HG03432 (cell line): Measurements from ENCODE around the gene GPR183.

ENCODE experiments used
- ATAC-seq: cut with Tn5 transposase; IDR thresholded peaks from one replicate; pipeline ENCODE4 v1.9.1; 2021; ENCODE audit warnings: mild to moderate bottlenecking, moderate library complexity; ENCODE audit not compliant: unreplicated experiment

GPR183 gene

DNA sequence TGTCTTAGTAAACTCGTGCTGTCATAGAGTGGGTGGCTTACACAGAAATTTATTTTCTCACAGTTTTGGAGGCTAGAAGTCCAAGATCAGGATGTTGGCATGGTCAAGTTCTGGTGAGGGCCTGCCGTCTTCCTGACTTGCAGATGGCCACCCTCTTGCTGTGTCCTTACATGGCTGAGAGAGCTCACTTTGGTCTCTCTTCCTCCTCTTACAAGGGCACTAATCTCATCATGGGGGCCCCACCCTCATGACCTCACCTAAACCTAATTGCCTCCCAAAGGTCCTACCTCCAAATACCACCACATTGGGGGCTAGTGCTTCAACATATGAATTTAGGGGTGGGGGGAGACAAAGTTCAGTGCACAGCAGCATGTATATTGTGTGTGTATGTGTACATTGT is 34.7 kb downstream of the GPR183 start:
- ATAC-seq, result no peak

GRCh38 chr13:99271249-99271648 is 36.0 kb downstream of the GPR183 start:
- ATAC-seq, result no peak

- no peak for ATAC-seq
Measured at GRCh38 chr13:99270518-99270917, 36.7 kb downstream of the GPR183 start.

DNA sequence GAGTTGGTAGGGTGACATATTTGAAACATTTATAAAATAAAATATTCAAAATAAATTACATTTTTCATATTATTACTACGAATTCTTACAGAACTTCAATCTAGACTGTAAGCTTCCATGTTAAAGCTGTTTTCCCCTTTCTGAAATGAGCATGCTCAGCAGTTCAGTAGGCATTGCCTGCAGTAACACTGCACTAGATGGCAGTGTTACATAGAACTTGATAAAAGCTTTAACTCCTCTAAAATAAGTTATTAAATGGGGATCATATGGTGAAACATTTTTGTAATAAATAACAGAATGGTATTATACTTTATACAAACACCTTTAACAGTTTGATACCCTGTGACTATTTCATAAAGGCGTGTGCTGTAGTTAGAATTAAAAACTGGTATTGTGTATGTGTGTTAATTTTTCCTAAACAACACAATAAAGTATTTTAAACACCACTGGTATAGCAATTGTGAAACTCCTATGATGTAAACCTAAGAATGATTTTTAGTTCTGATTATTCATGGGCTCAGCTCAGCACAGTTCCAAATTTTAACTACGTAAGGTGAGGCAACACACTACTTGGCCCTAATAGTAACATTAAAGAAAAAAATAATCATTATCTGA is 37.5 kb downstream of the GPR183 start:
- ATAC-seq, result peak; percentile 80

DNA sequence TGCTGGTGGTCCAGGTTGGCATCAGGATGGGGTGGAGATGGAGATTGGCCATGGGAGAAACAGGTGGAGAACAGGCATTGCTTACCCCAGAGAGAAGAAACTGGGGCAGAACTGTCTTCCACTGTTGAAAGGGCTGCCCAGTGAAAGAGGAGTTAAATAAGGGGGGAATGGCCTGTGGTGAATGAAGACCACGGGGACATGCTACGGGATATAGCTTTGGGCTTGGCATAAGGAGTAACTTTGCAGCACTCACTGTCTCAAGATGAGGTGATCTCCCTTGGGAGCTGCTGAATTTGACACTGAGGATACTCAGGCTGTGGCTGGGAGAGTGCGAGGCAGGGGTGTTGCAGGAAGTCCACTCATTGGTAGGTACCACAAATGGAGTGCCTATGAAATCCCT is 38.4 kb downstream of the GPR183 start:
- ATAC-seq, result no peak

GRCh38 chr13:99267927-99268326 is 39.3 kb downstream of the GPR183 start:
- ATAC-seq, result no peak

GRCh38 chr13:99266827-99267226 is 40.4 kb downstream of the GPR183 start:
- no peak for ATAC-seq

- ATAC-seq, result peak; percentile 43
Measured at GRCh38 chr13:99265821-99266426, 41.3 kb downstream of the GPR183 start.

GRCh38 chr13:99265162-99265800 is 41.9 kb downstream of the GPR183 start:
- ATAC-seq, result no peak

DNA sequence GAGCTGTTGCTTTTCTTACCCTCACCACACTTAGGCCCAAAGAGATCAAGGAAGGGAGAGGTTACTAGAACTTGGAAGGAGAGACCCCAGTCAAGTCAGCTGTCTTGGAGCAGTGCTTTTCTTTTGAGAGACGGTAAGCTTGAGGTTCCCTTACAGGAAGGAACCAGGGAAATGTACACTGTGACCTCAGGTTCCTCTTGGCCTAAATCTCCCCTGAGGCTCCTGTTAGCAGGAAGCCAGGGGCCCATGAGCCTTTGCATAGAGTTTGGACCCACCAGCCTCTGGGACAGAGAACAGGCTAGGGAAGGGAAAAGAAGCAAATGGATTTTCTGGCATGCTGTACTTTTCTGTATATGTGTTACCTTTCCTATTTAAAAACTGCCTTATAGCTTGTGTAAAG is 43.1 kb downstream of the GPR183 start:
- ATAC-seq, result no peak

DNA sequence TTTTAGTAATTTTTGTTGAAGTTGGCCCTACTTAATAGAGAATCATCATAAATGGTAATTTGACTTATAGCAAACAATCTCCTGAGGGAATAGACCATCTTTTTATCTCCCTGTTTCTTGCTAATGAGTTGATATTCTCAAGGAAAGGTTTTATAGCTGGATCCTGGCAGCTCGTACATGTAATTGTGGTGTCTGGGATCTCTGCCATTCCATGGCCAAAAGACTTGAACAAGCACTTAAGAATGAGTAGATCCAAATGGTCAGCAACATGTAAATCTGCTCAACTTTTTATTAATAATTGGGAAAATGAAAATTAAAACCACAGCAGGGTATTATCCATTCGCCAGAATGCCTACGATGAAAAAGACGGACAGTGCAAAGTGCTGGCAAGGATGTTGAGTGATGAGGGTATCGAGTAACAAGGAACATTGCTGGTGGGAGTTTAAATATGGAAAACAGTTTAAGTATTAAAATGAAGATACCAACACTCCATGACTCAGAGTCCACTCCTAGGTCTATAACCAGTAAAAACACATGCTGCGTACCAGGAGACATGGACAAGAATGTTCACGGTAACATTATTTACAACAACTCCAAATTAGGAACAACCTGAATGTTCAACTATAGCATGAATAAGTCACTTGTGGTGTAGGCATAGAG is 43.9 kb downstream of the GPR183 start:
- no peak for ATAC-seq

GRCh38 chr13:99261059-99261458 is 46.1 kb downstream of the GPR183 start:
- ATAC-seq, result no peak

DNA sequence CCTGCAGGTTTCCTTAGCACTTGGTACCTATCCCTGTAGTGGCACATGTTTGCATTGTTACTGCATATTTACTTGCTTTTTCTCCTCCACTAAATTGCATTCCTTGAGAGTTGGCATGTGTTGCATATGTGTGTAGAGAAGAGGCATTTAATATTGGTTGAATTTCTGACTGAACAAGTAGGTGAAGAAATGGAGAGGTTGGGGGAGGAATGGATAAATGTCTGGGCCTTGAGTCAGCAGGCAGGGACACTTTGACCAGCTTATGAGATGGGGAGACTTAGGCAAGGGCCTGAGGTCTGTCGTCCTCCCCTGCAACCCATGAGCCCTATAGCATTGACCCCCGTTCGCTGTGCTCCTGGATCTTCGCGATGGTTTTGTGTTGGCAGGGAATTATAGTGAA is 47.0 kb downstream of the GPR183 start:
- no peak for ATAC-seq

DNA sequence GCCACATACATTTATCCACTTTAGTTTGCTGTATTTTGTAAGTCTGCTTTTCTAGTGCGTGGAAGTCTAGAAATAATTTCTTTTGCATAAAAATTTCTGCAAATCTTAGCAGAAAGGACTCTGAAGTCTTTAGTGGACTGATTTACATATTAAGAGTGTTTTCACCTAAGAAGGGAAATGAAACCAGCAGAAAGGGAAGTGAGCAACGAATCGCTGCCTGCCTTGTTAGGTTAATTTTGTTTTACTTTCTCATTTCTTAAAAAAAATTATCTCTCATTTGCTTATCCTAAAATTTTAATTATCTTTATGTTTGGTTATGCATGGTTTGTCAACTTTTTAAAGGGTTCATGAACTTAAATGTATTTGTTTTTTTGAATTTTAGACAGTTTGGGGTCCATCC is 48.3 kb downstream of the GPR183 start:
- ATAC-seq, result peak; percentile 67

DNA sequence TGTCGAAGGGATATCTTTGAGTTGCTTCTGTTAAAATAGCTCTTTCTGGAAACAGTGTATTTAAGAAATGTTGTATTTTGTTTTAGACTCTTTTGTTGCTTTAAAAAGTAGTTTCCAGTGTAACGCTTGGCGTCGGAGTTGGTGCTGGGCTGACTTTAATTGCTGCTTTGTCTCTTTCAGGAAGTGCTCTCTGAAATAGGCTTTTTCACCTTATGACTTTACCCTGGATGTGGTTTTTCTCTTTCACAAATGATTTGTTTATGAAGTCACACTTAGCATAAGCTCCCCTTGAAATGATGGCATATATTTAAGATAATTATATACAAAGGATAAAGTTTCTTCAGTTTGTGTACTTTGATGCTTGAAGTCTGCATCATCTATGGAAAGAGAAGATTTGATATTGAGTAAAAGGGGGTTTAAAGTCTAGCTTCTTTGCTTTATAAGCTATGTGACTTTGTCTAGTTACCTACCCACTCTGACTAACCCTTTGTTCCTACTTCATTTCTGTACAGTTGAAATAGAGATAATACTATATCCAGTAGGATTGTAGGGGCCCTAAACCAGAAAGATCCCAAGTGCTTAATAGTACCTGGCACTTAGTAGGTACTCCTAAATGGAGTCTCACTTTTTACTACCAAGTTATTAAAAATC is 48.9 kb downstream of the GPR183 start, which contains the start of gene GPR18:
TSS of gene GPR18 (minus strand) at position 170 of the 651 bp plus-strand sequence. CDS start 2,507 bp downstream, outside the sequence.
- ATAC-seq, result peak; percentile 87

- ATAC-seq, result no peak
Measured at GRCh38 chr13:99257291-99257690, 49.9 kb downstream of the GPR183 start.

DNA sequence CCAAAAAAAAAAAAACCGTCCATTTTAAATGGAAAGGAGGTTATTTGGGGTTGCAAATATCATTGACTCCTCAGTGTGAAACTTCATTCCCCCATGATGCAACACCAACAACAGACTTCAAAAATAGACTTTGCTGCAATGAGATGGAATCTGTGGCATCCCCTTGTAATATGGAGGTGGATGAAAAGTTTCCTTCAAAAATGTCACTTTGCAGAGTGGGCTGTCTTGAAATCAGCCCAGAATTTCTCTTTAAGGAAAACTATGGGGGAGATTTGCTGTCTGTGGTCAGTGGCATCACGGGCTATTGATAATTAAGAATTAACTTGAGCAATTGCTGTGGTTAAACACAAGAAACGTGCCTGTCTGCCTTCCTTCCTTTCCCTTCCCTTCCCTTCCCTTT is 50.5 kb downstream of the GPR183 start:
- no peak for ATAC-seq

DNA sequence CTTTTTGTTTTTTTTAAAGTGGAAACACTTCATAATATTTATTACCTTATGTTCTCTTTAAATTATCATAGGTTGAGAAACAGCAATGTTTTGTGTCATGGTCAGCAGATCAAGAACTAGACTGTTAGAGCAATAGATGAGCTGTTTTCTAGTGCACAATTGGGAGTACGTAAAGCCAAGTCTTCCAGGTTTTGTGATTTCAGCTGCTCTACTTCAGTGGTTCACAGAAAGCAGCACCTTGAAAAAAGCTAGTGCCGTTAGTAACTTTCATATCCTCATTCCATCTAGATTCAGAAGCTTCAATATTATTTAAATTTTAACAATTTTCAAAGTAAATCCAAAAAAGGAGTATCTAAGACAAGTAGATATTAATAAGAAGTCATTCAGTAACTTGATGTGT is 50.9 kb downstream of the GPR183 start:
- no peak for ATAC-seq

DNA sequence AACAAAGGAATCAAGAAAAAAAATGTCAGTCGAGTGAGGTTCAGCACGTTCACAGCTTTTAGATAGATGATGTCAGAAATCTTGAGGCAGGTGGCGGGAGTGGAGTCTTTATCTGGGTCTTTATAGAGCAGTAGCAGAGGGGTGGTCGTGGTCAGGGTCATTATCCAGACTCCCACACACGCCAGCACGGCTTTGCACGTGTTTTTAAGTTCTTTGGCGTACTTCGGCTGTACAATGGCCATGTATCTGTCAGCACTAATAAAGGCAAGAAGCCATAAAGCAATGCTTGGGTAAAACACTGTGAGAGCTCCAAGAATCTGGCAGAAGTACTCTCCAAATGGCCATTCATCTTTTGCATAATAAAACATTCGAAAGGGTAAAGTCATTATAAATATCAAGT is 51.9 kb downstream of the GPR183 start:
- no peak for ATAC-seq

DNA sequence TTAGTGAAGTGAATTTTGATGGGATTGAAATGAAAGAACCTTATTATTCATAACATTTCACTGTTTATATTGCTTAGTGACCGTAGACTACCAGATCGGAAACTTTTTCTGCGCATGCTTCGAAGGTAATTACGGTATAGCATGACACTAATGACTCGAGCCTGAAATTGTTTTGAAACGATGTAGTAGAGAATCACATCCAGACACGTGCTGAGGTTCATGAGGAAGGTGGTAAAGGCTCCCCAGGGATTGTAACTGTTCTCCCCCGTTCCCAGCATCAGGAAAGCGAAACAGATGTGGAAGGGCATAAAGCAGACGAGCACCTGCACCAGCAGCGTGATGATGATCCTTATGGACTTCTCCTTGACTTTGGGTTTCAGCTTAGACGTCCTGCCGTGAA is 52.4 kb downstream of the GPR183 start:
- no peak for ATAC-seq

- ATAC-seq, result no peak
Measured at GRCh38 chr13:99251921-99252320, 55.3 kb downstream of the GPR183 start.
